ENCODE data around the gene MALRD1.

- TF ChIP-seq CTCF (IDR thresholded peaks at IDR 0.05; ENCODE audit: insufficient read depth, low read depth, low read length) (no peak), EZH2 (IDR thresholded peaks at IDR 0.05; ENCODE audit: insufficient read depth, low read length) (no peak)
Measured at GRCh38 chr10:19750972-19751371, 702.4 kb downstream of the MALRD1 start.
